ENCODE data around the gene REXO1. TPM values are rescaled to one million over a fixed set of nuclear protein-coding genes. Genes with fewer than 3 reads are reported as not detected.
A peak's percentile ranks its signal among the peaks of the same experiment; 100 is the strongest.

REXO1 gene
- total and polyA plus RNA-seq, 8 donors, result 16.9 to 30.8 (median 24.4) TPM

DNA sequence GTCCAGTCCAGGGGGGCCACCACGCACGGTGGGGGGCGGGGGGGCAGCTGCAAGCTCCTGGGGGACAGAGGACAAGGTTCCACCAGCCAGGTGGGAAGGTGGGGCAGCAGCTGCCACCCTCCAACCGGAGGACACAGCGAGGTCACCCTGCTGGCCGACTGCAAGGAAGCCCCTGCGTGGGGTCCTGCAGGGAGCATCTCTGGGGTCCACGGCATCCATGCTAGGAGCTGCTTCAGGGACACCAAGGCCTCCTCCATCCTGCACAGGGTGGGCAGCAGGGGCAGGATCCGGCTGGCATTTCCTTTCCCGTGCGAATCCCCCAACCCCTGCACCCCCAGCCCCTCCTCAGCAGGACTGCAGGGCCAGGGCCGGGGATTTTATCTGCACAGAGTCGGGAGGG is 23.3 kb upstream of the REXO1 start:
- ATAC-seq, result no peak
- Histone ChIP-seq H3K27ac (peak overlapping the region in 1 of 2 donors; percentile 97), H3K4me1 (peaks cover 24 to 47% of the 10 kb centered on the region in 2 donors), H3K36me3 (peaks cover 0 to 45% of the 10 kb centered on the region in 2 donors), H3K4me3 (no peak overlapping the region), H3K27me3 (no peaks in the 10 kb centered on the region), H3K9me3 (no peaks in the 10 kb centered on the region)
- TF ChIP-seq, protein P1, sequence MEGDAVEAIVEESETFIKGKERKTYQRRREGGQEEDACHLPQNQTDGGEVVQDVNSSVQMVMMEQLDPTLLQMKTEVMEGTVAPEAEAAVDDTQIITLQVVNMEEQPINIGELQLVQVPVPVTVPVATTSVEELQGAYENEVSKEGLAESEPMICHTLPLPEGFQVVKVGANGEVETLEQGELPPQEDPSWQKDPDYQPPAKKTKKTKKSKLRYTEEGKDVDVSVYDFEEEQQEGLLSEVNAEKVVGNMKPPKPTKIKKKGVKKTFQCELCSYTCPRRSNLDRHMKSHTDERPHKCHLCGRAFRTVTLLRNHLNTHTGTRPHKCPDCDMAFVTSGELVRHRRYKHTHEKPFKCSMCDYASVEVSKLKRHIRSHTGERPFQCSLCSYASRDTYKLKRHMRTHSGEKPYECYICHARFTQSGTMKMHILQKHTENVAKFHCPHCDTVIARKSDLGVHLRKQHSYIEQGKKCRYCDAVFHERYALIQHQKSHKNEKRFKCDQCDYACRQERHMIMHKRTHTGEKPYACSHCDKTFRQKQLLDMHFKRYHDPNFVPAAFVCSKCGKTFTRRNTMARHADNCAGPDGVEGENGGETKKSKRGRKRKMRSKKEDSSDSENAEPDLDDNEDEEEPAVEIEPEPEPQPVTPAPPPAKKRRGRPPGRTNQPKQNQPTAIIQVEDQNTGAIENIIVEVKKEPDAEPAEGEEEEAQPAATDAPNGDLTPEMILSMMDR (IDR thresholded peaks at IDR 0.05), result no peak
- intact Hi-C loops (cut with DNase I), result no loop called here
- no peak for DNase-seq

DNA sequence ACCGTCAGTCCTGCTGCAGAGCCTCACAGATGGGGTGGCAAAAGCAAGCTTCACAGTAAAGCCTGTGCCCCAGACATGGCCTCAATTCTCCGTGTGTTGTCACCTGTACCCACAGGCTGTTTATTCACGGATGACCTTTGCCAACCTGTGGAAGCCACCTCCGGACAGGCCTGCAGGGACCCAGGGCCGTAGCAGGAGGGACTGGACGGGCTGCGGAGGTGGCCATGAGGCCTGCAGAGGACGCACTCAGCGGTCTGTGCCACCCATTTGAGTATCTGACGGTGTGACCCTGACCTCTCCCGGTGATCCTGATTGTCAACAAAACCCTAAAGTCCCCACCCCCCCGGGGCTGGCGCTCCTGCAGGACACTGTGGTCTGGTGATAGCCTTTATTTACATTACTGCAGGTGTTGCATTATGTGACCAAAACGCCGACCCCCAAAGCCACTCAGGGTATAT is 22.9 kb upstream of the REXO1 start:
- Histone ChIP-seq H3K27ac (peak overlapping the region in 1 of 2 donors; percentile 97), H3K36me3 (peaks cover 0 to 45% of the 10 kb centered on the region in 2 donors), H3K4me1 (peaks cover 19 to 43% of the 10 kb centered on the region in 2 donors), H3K27me3 (no peaks in the 10 kb centered on the region), H3K4me3 (no peak overlapping the region), H3K9me3 (no peaks in the 10 kb centered on the region)
- intact Hi-C loops (cut with DNase I), result no loop called here
- ATAC-seq (no peak), DNase-seq (no peak)
- TF ChIP-seq, protein P1 (IDR thresholded peaks at IDR 0.05), result no peak

DNA sequence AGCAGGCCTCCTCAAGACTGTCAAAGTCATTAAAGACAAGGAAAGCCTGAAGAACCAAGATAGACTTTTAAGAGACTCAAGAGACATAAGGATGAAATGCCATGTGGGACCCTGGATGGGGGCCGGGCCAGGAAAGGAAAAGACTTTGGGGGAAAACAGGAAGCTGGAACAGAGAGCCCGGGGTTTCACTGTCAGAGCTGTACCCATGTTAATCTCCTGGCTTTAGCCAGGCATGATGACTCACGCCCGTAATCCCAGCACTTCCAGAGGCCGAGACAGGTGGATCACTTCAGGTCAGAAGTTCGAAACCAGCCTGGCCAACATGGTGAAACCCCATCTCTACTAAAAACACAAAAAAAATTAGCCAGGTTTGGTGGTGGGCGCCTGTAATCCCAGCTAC is 20.7 kb upstream of the REXO1 start:
- peaks cover 0 to 45% of the 10 kb centered on the region in 2 donors for H3K36me3 ChIP-seq
- H3K27me3 ChIP-seq, result no peaks in the 10 kb centered on the region
- intact Hi-C loops (cut with DNase I), result no loop called here
- H3K4me3 ChIP-seq, result no peak overlapping the region
- ATAC-seq (no peak), DNase-seq (no peak)
- H3K27ac ChIP-seq, result no peak overlapping the region
- no peaks in the 10 kb centered on the region for H3K9me3 ChIP-seq
- TF ChIP-seq, protein P1 (IDR thresholded peaks at IDR 0.05), result no peak
- peaks cover 14 to 41% of the 10 kb centered on the region in 2 donors for H3K4me1 ChIP-seq

DNA sequence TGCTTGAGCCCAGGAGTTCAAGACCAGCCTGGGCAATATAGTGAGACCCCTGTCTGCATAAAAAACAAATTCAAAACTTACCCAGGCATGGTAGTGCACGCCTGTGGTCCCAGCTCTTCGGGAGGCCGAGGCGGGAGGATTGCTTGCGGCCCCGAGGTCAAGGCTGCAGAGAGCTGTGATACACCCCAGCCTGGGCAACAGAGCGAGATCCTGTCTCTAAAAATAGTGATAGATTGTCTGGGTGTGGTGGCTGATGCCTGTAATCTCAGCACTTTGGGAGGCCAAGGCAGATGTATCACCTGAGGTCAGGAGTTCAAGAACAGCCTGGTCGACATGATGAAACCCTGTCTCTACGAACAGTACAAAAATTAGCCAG is 19.1 kb upstream of the REXO1 start:
- Histone ChIP-seq H3K4me1 (peaks cover 0 to 26% of the 10 kb centered on the region in 2 donors), H3K36me3 (peaks cover 0 to 29% of the 10 kb centered on the region in 2 donors), H3K27ac (no peak overlapping the region), H3K4me3 (no peak overlapping the region), H3K27me3 (no peaks in the 10 kb centered on the region), H3K9me3 (no peaks in the 10 kb centered on the region)
- no peak for ATAC-seq
- TF ChIP-seq, protein P1 (IDR thresholded peaks at IDR 0.05), result no peak
- DNase-seq, result no peak
- intact Hi-C loops (cut with DNase I), result no loop called here

DNA sequence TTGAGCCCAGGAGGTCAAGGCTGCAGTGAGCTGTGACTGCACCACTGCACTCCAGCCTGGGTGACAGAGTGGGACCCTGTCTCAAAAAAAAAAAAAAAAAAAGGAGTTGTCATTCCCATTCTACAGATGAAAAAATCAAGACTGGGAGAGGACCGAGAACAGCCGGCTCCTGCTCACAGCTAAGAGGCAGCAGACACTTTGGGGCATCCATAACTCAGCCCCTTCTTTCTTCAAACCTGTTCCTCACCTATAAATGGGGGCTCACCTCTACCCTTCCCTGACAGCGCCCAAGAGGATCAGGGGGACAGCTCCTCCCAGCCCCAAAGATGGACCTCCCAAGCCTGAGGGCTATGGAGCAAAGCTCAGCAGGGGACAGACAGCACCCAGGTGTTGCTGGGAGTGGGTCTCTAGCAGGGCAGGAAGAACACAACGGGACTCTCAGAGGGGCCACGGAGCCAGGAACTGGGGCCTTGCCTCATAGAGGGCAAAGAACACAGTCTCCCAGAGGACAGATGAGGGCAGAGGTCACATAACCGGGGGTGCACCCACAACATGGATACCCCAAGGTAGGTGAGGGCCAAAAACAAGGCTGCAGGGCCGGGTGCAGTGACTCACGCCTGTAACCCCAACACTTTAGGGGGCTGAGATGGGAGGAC is 18.5 kb upstream of the REXO1 start:
- DNase-seq, result no peak
- intact Hi-C loops (cut with DNase I), result no loop called here
- no peaks in the 10 kb centered on the region for H3K27me3 ChIP-seq
- H3K36me3 ChIP-seq, result peaks cover 0 to 23% of the 10 kb centered on the region in 2 donors
- no peak overlapping the region for H3K4me3 ChIP-seq
- no peak overlapping the region for H3K27ac ChIP-seq
- TF ChIP-seq, protein P1 (IDR thresholded peaks at IDR 0.05), result no peak
- peaks cover 2 to 26% of the 10 kb centered on the region in 2 donors for H3K4me1 ChIP-seq
- H3K9me3 ChIP-seq, result no peaks in the 10 kb centered on the region
- no peak for ATAC-seq

All from left lung (tissue), 10 donors.